Measurements from ENCODE around the gene LTA4H.
A peak's percentile ranks its signal among the peaks of the same experiment; 100 is the strongest.

Gene LTA4H

GRCh38 chr12:96006727-96007126 lies 28.7 kb downstream of the LTA4H start:
- no peak for TF ChIP-seq CTCF (IDR thresholded peaks at IDR 0.05; ENCODE audit: low read depth, low read length, missing control alignments)
- peaks cover 3% of the 10 kb centered on the region for H3K36me3 ChIP-seq (replicated peaks)
- H3K27ac ChIP-seq = no peak overlapping the region
- no peak for DNase-seq
- H3K4me3 ChIP-seq (ENCODE audit: low read depth, low read length) = no peak overlapping the region
- in situ Hi-C loops (cut with HindIII; ENCODE audit: low pct_ligation_motif_present, low sequenced_read_pairs) = no loop called here
- no peaks in the 10 kb centered on the region for H3K27me3 ChIP-seq (replicated peaks)

GRCh38 chr12:96000858-96001257 lies 34.5 kb downstream of the LTA4H start:
- DNase-seq = no peak
- H3K4me3 ChIP-seq (ENCODE audit: low read depth, low read length) = no peak overlapping the region
- no peak overlapping the region for H3K27ac ChIP-seq
- no peaks in the 10 kb centered on the region for H3K27me3 ChIP-seq (replicated peaks)
- in situ Hi-C loops (cut with HindIII; ENCODE audit: low pct_ligation_motif_present, low sequenced_read_pairs) = no loop called here
- no peaks in the 10 kb centered on the region for H3K36me3 ChIP-seq (replicated peaks)
- TF ChIP-seq CTCF (IDR thresholded peaks at IDR 0.05; ENCODE audit: low read depth, low read length, missing control alignments) = no peak

- no peak overlapping the region for H3K4me3 ChIP-seq (ENCODE audit: low read depth, low read length)
- no peak for TF ChIP-seq CTCF (IDR thresholded peaks at IDR 0.05; ENCODE audit: low read depth, low read length, missing control alignments)
- no peaks in the 10 kb centered on the region for H3K36me3 ChIP-seq (replicated peaks)
- in situ Hi-C loops (cut with HindIII; ENCODE audit: low pct_ligation_motif_present, low sequenced_read_pairs) = no loop called here
- no peak overlapping the region for H3K27ac ChIP-seq
- DNase-seq = no peak
- H3K27me3 ChIP-seq (replicated peaks) = no peaks in the 10 kb centered on the region
Observed at GRCh38 chr12:95999484-95999883, 35.9 kb downstream of the LTA4H start.

- Histone ChIP-seq H3K4me3 (ENCODE audit: low read depth, low read length) (no peak overlapping the region), H3K27ac (no peak overlapping the region), H3K36me3 (replicated peaks) (no peaks in the 10 kb centered on the region), H3K27me3 (replicated peaks) (no peaks in the 10 kb centered on the region)
- in situ Hi-C loops (cut with HindIII; ENCODE audit: low pct_ligation_motif_present, low sequenced_read_pairs) = no loop called here
- peak; percentile 39 for DNase-seq
- peak; percentile 78 for TF ChIP-seq CTCF (IDR thresholded peaks at IDR 0.05; ENCODE audit: low read depth, low read length, missing control alignments)
Observed at GRCh38 chr12:95998611-95999286, 36.6 kb downstream of the LTA4H start.

- H3K27me3 ChIP-seq (replicated peaks) = no peaks in the 10 kb centered on the region
- H3K27ac ChIP-seq = no peak overlapping the region
- TF ChIP-seq CTCF (IDR thresholded peaks at IDR 0.05; ENCODE audit: low read depth, low read length, missing control alignments) = no peak
- no peaks in the 10 kb centered on the region for H3K36me3 ChIP-seq (replicated peaks)
- in situ Hi-C loops (cut with HindIII; ENCODE audit: low pct_ligation_motif_present, low sequenced_read_pairs) = no loop called here
- H3K4me3 ChIP-seq (ENCODE audit: low read depth, low read length) = no peak overlapping the region
- DNase-seq = no peak
Observed at GRCh38 chr12:95997911-95998510, 37.4 kb downstream of the LTA4H start.

GRCh38 chr12:95997276-95997675 lies 38.1 kb downstream of the LTA4H start:
- no peak overlapping the region for H3K4me3 ChIP-seq (ENCODE audit: low read depth, low read length)
- no peak overlapping the region for H3K27ac ChIP-seq
- no peaks in the 10 kb centered on the region for H3K27me3 ChIP-seq (replicated peaks)
- no peak for DNase-seq
- no peaks in the 10 kb centered on the region for H3K36me3 ChIP-seq (replicated peaks)
- in situ Hi-C loops (cut with HindIII; ENCODE audit: low pct_ligation_motif_present, low sequenced_read_pairs) = no loop called here
- no peak for TF ChIP-seq CTCF (IDR thresholded peaks at IDR 0.05; ENCODE audit: low read depth, low read length, missing control alignments)
